GM21381 (cell line): ENCODE measurements around the gene CSAG3.
"Not testable (repeated sequence)": the region's sequence is repeated elsewhere in the genome, so short reads cannot be mapped to it uniquely, and the experiment has no call there.

Experiments used
- ATAC-seq: cut with Tn5 transposase; IDR thresholded peaks from one replicate; pipeline ENCODE4 v1.9.1; 2021; ENCODE audit warnings: mild to moderate bottlenecking, moderate library complexity; ENCODE audit not compliant: unreplicated experiment

The CSAG3 gene

GRCh38 chrX:152758918-152759317 lies at the start of gene CSAG3:
Gene CSAG3, plus strand, starts transcription at chrX:152759218.
- not testable (repeated sequence) for ATAC-seq

- not testable (repeated sequence) for ATAC-seq
Observed at GRCh38 chrX:152713195-152713594, 45.8 kb upstream of the CSAG3 start.

GRCh38 chrX:152713815-152714787 lies 44.9 kb upstream of the CSAG3 start, which contains the start of gene MAGEA2B:
Gene MAGEA2B, plus strand, starts transcription at chrX:152714628. Its CDS starts 2,479 bp downstream, at chrX:152717107.
- not testable (repeated sequence) for ATAC-seq

- ATAC-seq = no peak
Observed at GRCh38 chrX:152725409-152725808, 33.6 kb upstream of the CSAG3 start.

GRCh38 chrX:152733261-152733975 lies 25.6 kb upstream of the CSAG3 start, which contains the start of the genes CSAG1 and MAGEA12:
Gene CSAG1, minus strand, starts transcription at chrX:152733721. Its CDS starts 1,261 bp downstream, at chrX:152732460.
Gene MAGEA12, plus strand, starts transcription at chrX:152733757. Its CDS starts 2,405 bp downstream, at chrX:152736162.
- ATAC-seq = no peak

- not testable (repeated sequence) for ATAC-seq
Observed at GRCh38 chrX:152734143-152734858, 24.7 kb upstream of the CSAG3 start.

GRCh38 chrX:152735101-152735500 lies 23.9 kb upstream of the CSAG3 start:
- no peak for ATAC-seq

GRCh38 chrX:152735860-152736511 lies 23.0 kb upstream of the CSAG3 start:
- ATAC-seq = no peak

- ATAC-seq = not testable (repeated sequence)
Observed at GRCh38 chrX:152736528-152736927, 22.5 kb upstream of the CSAG3 start.

GRCh38 chrX:152738560-152738959 lies 20.5 kb upstream of the CSAG3 start:
- no peak for ATAC-seq

GRCh38 chrX:152753686-152754650 lies 5.0 kb upstream of the CSAG3 start, which contains the start of gene MAGEA2:
Gene MAGEA2, minus strand, starts transcription at chrX:152753842. Its CDS starts 2,479 bp downstream, at chrX:152751363.
- ATAC-seq = not testable (repeated sequence)

GRCh38 chrX:152754871-152755270 lies 4.1 kb upstream of the CSAG3 start:
- not testable (repeated sequence) for ATAC-seq

GRCh38 chrX:152759544-152759943 lies 526 bp downstream of the CSAG3 start:
- ATAC-seq = not testable (repeated sequence)

GRCh38 chrX:152761582-152761981 lies 2.6 kb downstream of the CSAG3 start:
- ATAC-seq = not testable (repeated sequence)

GRCh38 chrX:152766562-152766961 lies 7.5 kb downstream of the CSAG3 start:
- ATAC-seq = not testable (repeated sequence)

GRCh38 chrX:152769549-152770289 lies 10.7 kb downstream of the CSAG3 start, which contains the start of gene MAGEA6:
Gene MAGEA6, minus strand, starts transcription at chrX:152769689. Its CDS starts 2,039 bp downstream, at chrX:152767650.
- ATAC-seq = not testable (repeated sequence)

GRCh38 chrX:152787062-152787461 lies 28.0 kb downstream of the CSAG3 start:
- ATAC-seq = not testable (repeated sequence)

- ATAC-seq = no peak
Observed at GRCh38 chrX:152798945-152799344, 39.9 kb downstream of the CSAG3 start.
